Measurements from ENCODE around the gene CDK5RAP3. TPM values are rescaled to one million over a fixed set of nuclear protein-coding genes. Genes with fewer than 3 reads are reported as not detected.

Gene CDK5RAP3
- total and polyA plus RNA-seq, 2 donors, result 125 to 684 TPM

- H3K4me3 ChIP-seq (ENCODE audit: low read length in 2 of 2), result peak overlapping the region in 1 of 2 donors; percentile 32
- H3K4me1 ChIP-seq (ENCODE audit: control insufficient read depth in 2 of 2, insufficient read depth in 2 of 2, low read length in 2 of 2), result peaks cover 32 to 72% of the 10 kb centered on the region in 2 donors
- no peaks in the 10 kb centered on the region for H3K27me3 ChIP-seq (ENCODE audit: control insufficient read depth in 2 of 2, insufficient read depth in 1 of 2, low read length in 1 of 2)
- peak overlapping the region; percentile 64 to 84 for H3K27ac ChIP-seq (ENCODE audit: low read depth in 1 of 2, low read length in 1 of 2)
- 88% methylated on average over 10 of the region's 10 CpGs for WGBS
- H3K9me3 ChIP-seq (ENCODE audit: control insufficient read depth in 2 of 2, insufficient read depth in 1 of 2, low read length in 1 of 2), result no peaks in the 10 kb centered on the region
- no peak for DNase-seq (ENCODE audit: low read depth in 6 of 9, low spot score in 9 of 9)
- H3K36me3 ChIP-seq (ENCODE audit: control insufficient read depth in 2 of 2, insufficient read depth in 2 of 2, low read length in 1 of 2), result peaks cover 4 to 37% of the 10 kb centered on the region in 2 donors
These were observed 25.1 kb upstream of the CDK5RAP3 start for GRCh38 chr17:47945529-47946508.

GRCh38 chr17:47946516-47946915 lies 24.4 kb upstream of the CDK5RAP3 start:
- H3K9me3 ChIP-seq (ENCODE audit: control insufficient read depth in 2 of 2, insufficient read depth in 1 of 2, low read length in 1 of 2), result no peaks in the 10 kb centered on the region
- peaks cover 4 to 37% of the 10 kb centered on the region in 2 donors for H3K36me3 ChIP-seq (ENCODE audit: control insufficient read depth in 2 of 2, insufficient read depth in 2 of 2, low read length in 1 of 2)
- peaks cover 32 to 68% of the 10 kb centered on the region in 2 donors for H3K4me1 ChIP-seq (ENCODE audit: control insufficient read depth in 2 of 2, insufficient read depth in 2 of 2, low read length in 2 of 2)
- no peak overlapping the region for H3K27ac ChIP-seq (ENCODE audit: low read depth in 1 of 2, low read length in 1 of 2)
- WGBS, result 94% methylated on average over 6 of the region's 6 CpGs
- H3K27me3 ChIP-seq (ENCODE audit: control insufficient read depth in 2 of 2, insufficient read depth in 1 of 2, low read length in 1 of 2), result no peaks in the 10 kb centered on the region
- DNase-seq (ENCODE audit: low read depth in 6 of 9, low spot score in 9 of 9), result no peak
- no peak overlapping the region for H3K4me3 ChIP-seq (ENCODE audit: low read length in 2 of 2)

DNA sequence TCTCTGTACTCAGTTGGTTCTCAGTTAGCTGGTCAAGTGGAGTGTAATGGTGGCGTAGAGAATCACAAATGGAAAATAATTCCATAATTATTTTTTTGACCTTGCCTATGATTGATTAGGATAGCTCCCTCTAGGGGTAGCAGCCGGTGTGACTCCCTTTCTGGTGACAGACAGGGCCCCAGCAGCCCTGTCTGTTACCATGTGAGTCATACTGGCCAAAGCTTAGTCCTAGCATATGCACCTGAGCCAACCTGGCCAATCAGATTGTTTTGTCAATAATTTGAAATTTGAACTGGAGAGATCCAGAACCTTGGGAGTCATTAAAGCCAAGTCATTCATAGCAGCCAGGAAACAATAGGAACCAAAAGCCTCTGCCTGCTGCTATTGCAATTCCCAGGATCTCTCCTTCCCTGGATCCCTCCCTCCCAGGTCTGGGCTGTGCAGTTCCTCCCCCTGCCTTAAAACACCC lies 23.9 kb upstream of the CDK5RAP3 start:
- peak in 3 of 9 donors; percentile 47 to 66 (median 65) for DNase-seq (ENCODE audit: low read depth in 6 of 9, low spot score in 9 of 9)
- H3K4me3 ChIP-seq (ENCODE audit: low read length in 2 of 2), result no peak overlapping the region
- H3K27ac ChIP-seq (ENCODE audit: low read depth in 1 of 2, low read length in 1 of 2), result no peak overlapping the region
- no peaks in the 10 kb centered on the region for H3K9me3 ChIP-seq (ENCODE audit: control insufficient read depth in 2 of 2, insufficient read depth in 1 of 2, low read length in 1 of 2)
- 44% methylated on average over 2 of the region's 2 CpGs for WGBS
- peaks cover 29 to 65% of the 10 kb centered on the region in 2 donors for H3K4me1 ChIP-seq (ENCODE audit: control insufficient read depth in 2 of 2, insufficient read depth in 2 of 2, low read length in 2 of 2)
- peaks cover 4 to 37% of the 10 kb centered on the region in 2 donors for H3K36me3 ChIP-seq (ENCODE audit: control insufficient read depth in 2 of 2, insufficient read depth in 2 of 2, low read length in 1 of 2)
- H3K27me3 ChIP-seq (ENCODE audit: control insufficient read depth in 2 of 2, insufficient read depth in 1 of 2, low read length in 1 of 2), result no peaks in the 10 kb centered on the region

- H3K4me3 ChIP-seq (ENCODE audit: low read length in 2 of 2), result no peak overlapping the region
- H3K27ac ChIP-seq (ENCODE audit: low read depth in 1 of 2, low read length in 1 of 2), result no peak overlapping the region
- WGBS, result 80% methylated on average over 5 of the region's 5 CpGs
- H3K27me3 ChIP-seq (ENCODE audit: control insufficient read depth in 2 of 2, insufficient read depth in 1 of 2, low read length in 1 of 2), result no peaks in the 10 kb centered on the region
- peaks cover 20 to 57% of the 10 kb centered on the region in 2 donors for H3K4me1 ChIP-seq (ENCODE audit: control insufficient read depth in 2 of 2, insufficient read depth in 2 of 2, low read length in 2 of 2)
- DNase-seq (ENCODE audit: low read depth in 6 of 9, low spot score in 9 of 9), result no peak
- peaks cover 5 to 37% of the 10 kb centered on the region in 2 donors for H3K36me3 ChIP-seq (ENCODE audit: control insufficient read depth in 2 of 2, insufficient read depth in 2 of 2, low read length in 1 of 2)
- H3K9me3 ChIP-seq (ENCODE audit: control insufficient read depth in 2 of 2, insufficient read depth in 1 of 2, low read length in 1 of 2), result no peaks in the 10 kb centered on the region
These were observed 22.2 kb upstream of the CDK5RAP3 start for GRCh38 chr17:47948706-47949196.

- DNase-seq (ENCODE audit: low read depth in 6 of 9, low spot score in 9 of 9), result peak in 6 of 9 donors; percentile 47 to 83 (median 70)
- H3K36me3 ChIP-seq (ENCODE audit: control insufficient read depth in 2 of 2, insufficient read depth in 2 of 2, low read length in 1 of 2), result peaks cover 8 to 37% of the 10 kb centered on the region in 2 donors
- peaks cover 17 to 52% of the 10 kb centered on the region in 2 donors for H3K4me1 ChIP-seq (ENCODE audit: control insufficient read depth in 2 of 2, insufficient read depth in 2 of 2, low read length in 2 of 2)
These were observed 21.6 kb upstream of the CDK5RAP3 start for GRCh38 chr17:47949197-47949759.

DNA sequence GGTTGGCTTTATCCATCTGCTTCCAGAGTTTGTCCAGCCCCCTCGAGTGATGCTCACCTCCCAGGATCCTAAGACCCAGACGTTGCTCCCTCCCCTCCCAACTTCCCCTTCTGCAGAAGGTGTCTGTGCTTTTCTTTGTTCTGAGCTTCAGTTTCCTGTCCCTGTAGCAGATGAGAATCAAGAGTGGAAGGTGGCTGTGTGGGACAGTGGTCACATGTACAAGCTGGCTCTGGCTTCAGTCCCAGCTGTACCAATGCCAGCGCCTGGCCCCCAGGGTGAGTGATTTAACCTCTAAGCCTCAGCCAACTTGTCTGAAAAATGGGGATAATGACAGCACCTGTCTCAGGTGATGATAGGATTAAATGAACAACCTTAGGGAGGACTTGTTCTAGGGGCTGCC lies 21.0 kb upstream of the CDK5RAP3 start:
- H3K9me3 ChIP-seq (ENCODE audit: control insufficient read depth in 2 of 2, insufficient read depth in 1 of 2, low read length in 1 of 2), result no peaks in the 10 kb centered on the region
- no peaks in the 10 kb centered on the region for H3K27me3 ChIP-seq (ENCODE audit: control insufficient read depth in 2 of 2, insufficient read depth in 1 of 2, low read length in 1 of 2)
- H3K4me1 ChIP-seq (ENCODE audit: control insufficient read depth in 2 of 2, insufficient read depth in 2 of 2, low read length in 2 of 2), result peaks cover 16 to 45% of the 10 kb centered on the region in 2 donors
- 8% methylated on average over 3 of the region's 3 CpGs for WGBS
- peak in 3 of 9 donors; percentile 42 to 65 (median 43) for DNase-seq (ENCODE audit: low read depth in 6 of 9, low spot score in 9 of 9)
- peaks cover 3 to 32% of the 10 kb centered on the region in 2 donors for H3K36me3 ChIP-seq (ENCODE audit: control insufficient read depth in 2 of 2, insufficient read depth in 2 of 2, low read length in 1 of 2)
- H3K4me3 ChIP-seq (ENCODE audit: low read length in 2 of 2), result peak overlapping the region in 1 of 2 donors; percentile 24
- H3K27ac ChIP-seq (ENCODE audit: low read depth in 1 of 2, low read length in 1 of 2), result peak overlapping the region; percentile 56 to 68

More at GRCh38 chr17:47949197-47949759, 21.6 kb upstream of the CDK5RAP3 start:
- H3K27ac ChIP-seq (ENCODE audit: low read depth in 1 of 2, low read length in 1 of 2), result peak overlapping the region; percentile 56 to 68
- no peaks in the 10 kb centered on the region for H3K9me3 ChIP-seq (ENCODE audit: control insufficient read depth in 2 of 2, insufficient read depth in 1 of 2, low read length in 1 of 2)
- WGBS, result 15% methylated on average over 22 of the region's 22 CpGs
- H3K4me3 ChIP-seq (ENCODE audit: low read length in 2 of 2), result peak overlapping the region; percentile 21 to 24
- no peaks in the 10 kb centered on the region for H3K27me3 ChIP-seq (ENCODE audit: control insufficient read depth in 2 of 2, insufficient read depth in 1 of 2, low read length in 1 of 2)

- H3K9me3 ChIP-seq (ENCODE audit: control insufficient read depth in 2 of 2, insufficient read depth in 1 of 2, low read length in 1 of 2), result no peaks in the 10 kb centered on the region
- DNase-seq (ENCODE audit: low read depth in 6 of 9, low spot score in 9 of 9), result no peak
- no peaks in the 10 kb centered on the region for H3K27me3 ChIP-seq (ENCODE audit: control insufficient read depth in 2 of 2, insufficient read depth in 1 of 2, low read length in 1 of 2)
- H3K27ac ChIP-seq (ENCODE audit: low read depth in 1 of 2, low read length in 1 of 2), result peak overlapping the region in 1 of 2 donors; percentile 52
- H3K4me1 ChIP-seq (ENCODE audit: control insufficient read depth in 2 of 2, insufficient read depth in 2 of 2, low read length in 2 of 2), result peaks cover 15 to 42% of the 10 kb centered on the region in 2 donors
- peaks cover 3 to 27% of the 10 kb centered on the region in 2 donors for H3K36me3 ChIP-seq (ENCODE audit: control insufficient read depth in 2 of 2, insufficient read depth in 2 of 2, low read length in 1 of 2)
- 97% methylated on average over 4 of the region's 4 CpGs for WGBS
- no peak overlapping the region for H3K4me3 ChIP-seq (ENCODE audit: low read length in 2 of 2)
These were observed 20.5 kb upstream of the CDK5RAP3 start for GRCh38 chr17:47950448-47950847.

DNA sequence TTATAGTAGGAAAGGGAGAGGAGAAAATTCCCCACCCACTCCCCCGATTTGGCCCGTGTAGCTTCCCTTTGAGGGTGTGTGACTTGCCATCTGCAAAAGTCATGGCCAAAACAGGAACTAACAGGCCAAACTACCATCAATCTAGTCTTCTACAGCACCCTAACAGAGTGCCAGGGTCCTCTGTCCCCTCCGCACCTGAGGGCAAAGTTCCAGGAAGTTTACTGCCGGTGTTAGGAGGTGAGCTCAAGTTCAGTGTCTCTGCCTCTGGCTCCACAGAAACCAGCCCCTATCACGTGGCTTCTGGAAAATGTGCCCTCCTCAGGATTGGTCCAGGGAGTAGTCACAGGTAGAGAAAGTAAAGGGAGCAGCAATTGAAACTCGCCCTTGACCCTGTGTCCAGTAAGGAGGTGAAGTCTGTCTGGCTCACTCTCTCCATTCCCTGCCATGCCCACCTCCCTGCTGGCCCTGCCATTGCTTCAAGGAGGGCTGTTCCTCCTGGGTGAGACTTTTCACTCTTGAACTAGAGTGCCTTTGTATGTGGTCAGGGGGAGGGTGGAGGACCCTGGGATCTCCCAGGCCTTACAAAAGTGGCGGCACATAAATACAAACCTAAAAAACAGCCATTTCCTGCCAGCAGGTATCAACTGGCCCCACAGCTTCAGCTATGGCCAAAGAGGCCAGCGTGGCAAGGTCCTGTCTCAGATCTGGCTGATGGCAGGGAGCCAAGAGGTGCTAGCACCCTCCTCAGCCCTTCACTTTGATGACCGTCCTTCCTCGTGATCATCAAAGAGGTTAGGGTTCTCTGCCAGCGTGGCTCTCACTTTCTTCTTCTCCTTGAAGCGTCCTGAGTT lies 18.5 kb upstream of the CDK5RAP3 start:
- Histone ChIP-seq H3K4me1 (ENCODE audit: control insufficient read depth in 2 of 2, insufficient read depth in 2 of 2, low read length in 2 of 2) (peaks cover 18 to 49% of the 10 kb centered on the region in 2 donors), H3K4me3 (ENCODE audit: low read length in 2 of 2) (no peak overlapping the region), H3K27ac (ENCODE audit: low read depth in 1 of 2, low read length in 1 of 2) (no peak overlapping the region), H3K27me3 (ENCODE audit: control insufficient read depth in 2 of 2, insufficient read depth in 1 of 2, low read length in 1 of 2) (no peaks in the 10 kb centered on the region), H3K36me3 (ENCODE audit: control insufficient read depth in 2 of 2, insufficient read depth in 2 of 2, low read length in 1 of 2) (peaks cover 3 to 11% of the 10 kb centered on the region in 2 donors), H3K9me3 (ENCODE audit: control insufficient read depth in 2 of 2, insufficient read depth in 1 of 2, low read length in 1 of 2) (no peaks in the 10 kb centered on the region)
- no peak for DNase-seq (ENCODE audit: low read depth in 6 of 9, low spot score in 9 of 9)
- WGBS, result 76% methylated on average over 12 of the region's 12 CpGs

Data from thymus (tissue), 11 donors.